HepG2 (cell line): ENCODE data around the gene CD274. TPM values are rescaled to one million over a fixed set of nuclear protein-coding genes. Genes with fewer than 3 reads are reported as not detected.

Experiments used
- ATAC-seq: fragments of 200-7000 bp; cut with Tn5 transposase; 3 replicates; pipeline ENCODE4 v1.9.1; 2020; ENCODE audit warnings: mild to moderate bottlenecking, moderate library complexity
- BruUV-seq: library from RNA; stranded (reverse); fragments of 400-500 nt; replicated peaks from 2 replicates; lab custom pipeline; 2021; lab: Mats Ljungman, UMichigan
- CTCF ChIA-PET: fragments of 300-600 bp; formaldehyde crosslinking; extraction: SDS; loops from one replicate; lab custom pipeline; 2021; ENCODE audit warnings: low total read pairs, inconsistent platforms, low intra/inter-chr PET ratio; lab: Yijun Ruan, JAX
- POLR2A ChIA-PET: fragments of 350-600 bp; sonication (Branson Sonifier 250); formaldehyde crosslinking; loops from one replicate; lab custom pipeline; 2020; ENCODE audit warnings: antibody characterized with exemption, inconsistent platforms; lab: Yijun Ruan, JAX
- DNase-seq: peaks from one replicate; pipeline ENCODE4 v3.0.0-alpha.2; 2015; ENCODE audit warnings: low spot score
- FAIRE-seq: peaks from 3 replicates; lab custom pipeline; 2011; peaks lifted over from hg19 to GRCh38; lab: Jason Lieb, UNC
- H2AFZ ChIP-seq: one replicate; pipeline ENCODE4 v1.6.1; 2011; ENCODE audit warnings: low read length, inconsistent platforms
- H3K27ac ChIP-seq: fragments of 300-600 bp; 3 replicates; pipeline ENCODE4 v1.8.0; 2011; ENCODE audit warnings: mixed run types, mild to moderate bottlenecking, mixed read lengths, low read length, inconsistent platforms; ENCODE audit not compliant: insufficient read depth; ENCODE audit errors: extremely low read length
- H3K27me3 ChIP-seq, 2 experiments: fragments of 200-600 bp in 1 of 2; 2 replicates in 1 of 2; 3 replicates in 1 of 2; pipeline versions ENCODE4 v1.6.0 to v1.8.0; 2011; ENCODE audit warnings: low read length in 2 of 2, mild to moderate bottlenecking in 2 of 2, moderate library complexity in 2 of 2, inconsistent platforms in 1 of 2; ENCODE audit not compliant: insufficient read depth in 2 of 2, control insufficient read depth in 1 of 2
- H3K36me3 ChIP-seq, 2 experiments: fragments of 200-600 bp in 1 of 2; replicated peaks in 1 of 2; 2 replicates in 1 of 2; 3 replicates in 1 of 2; pipeline versions ENCODE4 v1.5.1 to v1.8.0; 2011; ENCODE audit warnings: low read length in 2 of 2, inconsistent platforms in 1 of 2; ENCODE audit not compliant: insufficient read depth in 2 of 2, control insufficient read depth in 1 of 2
- H3K4me1 ChIP-seq: 2 replicates; pipeline ENCODE4 v1.5.1; 2012; ENCODE audit warnings: low read length, inconsistent platforms; ENCODE audit not compliant: insufficient read depth
- H3K4me2 ChIP-seq: 2 replicates; pipeline ENCODE4 v1.6.0; 2011; ENCODE audit warnings: low read depth, low read length, inconsistent platforms
- H3K4me3 ChIP-seq, 3 experiments: fragments of 200-600 bp in 1 of 3; sonication (generic), shearing (Covaris generic) in 1 of 3; replicated peaks in 1 of 3; 2 replicates each; pipeline ENCODE4 v1.5.1; 2011 to 2016; ENCODE audit warnings: low read length in 3 of 3, inconsistent platforms in 2 of 3, low read depth in 2 of 3, mild to moderate bottlenecking in 2 of 3, control low read depth in 1 of 3, mixed read lengths in 1 of 3; ENCODE audit not compliant: insufficient read depth in 1 of 3
- H3K79me2 ChIP-seq: one replicate; pipeline ENCODE4 v1.6.1; 2011; ENCODE audit warnings: low read length, inconsistent platforms; ENCODE audit not compliant: insufficient read depth
- H3K9ac ChIP-seq: 2 replicates; pipeline ENCODE4 v1.6.0; 2011; ENCODE audit warnings: mild to moderate bottlenecking, low read depth, low read length, inconsistent platforms; ENCODE audit not compliant: insufficient read depth
- H3K9me3 ChIP-seq: 2 replicates; pipeline ENCODE4 v1.5.1; 2012; ENCODE audit warnings: mild to moderate bottlenecking, low read length
- H4K20me1 ChIP-seq: 2 replicates; pipeline ENCODE4 v1.6.0; 2011; ENCODE audit warnings: inconsistent platforms, mild to moderate bottlenecking, low read length, moderate library complexity; ENCODE audit not compliant: insufficient read depth
- FLYWCH1 ChIP-seq: sonication (generic); formaldehyde crosslinking; IDR thresholded peaks from 2 replicates; pipeline ENCODE4 v1.8.1; 2023; ENCODE audit warnings: mild to moderate bottlenecking, missing genetic modification reagents
- HOXA5 ChIP-seq: sonication (generic); formaldehyde crosslinking; IDR thresholded peaks from 2 replicates; pipeline ENCODE4 v1.4.0; 2020; ENCODE audit warnings: missing genetic modification reagents
- IKZF4 ChIP-seq: sonication (generic); formaldehyde crosslinking; IDR thresholded peaks from 2 replicates; pipeline ENCODE4 v1.5.1; 2020; ENCODE audit warnings: borderline replicate concordance, mild to moderate bottlenecking, low read depth, missing genetic modification reagents; ENCODE audit errors: not compliant biosample characterization
- MXD3 ChIP-seq: IDR thresholded peaks from 2 replicates; pipeline ENCODE4 v1.6.1; 2016; ENCODE audit warnings: mild to moderate bottlenecking, missing biosample characterization, missing genetic modification reagents
- NCOA5 ChIP-seq: sonication (generic); formaldehyde crosslinking; IDR thresholded peaks from 2 replicates; pipeline ENCODE4 v1.4.0; 2020; ENCODE audit warnings: missing genetic modification reagents
- SMC3 ChIP-seq: IDR thresholded peaks from 2 replicates; pipeline ENCODE4 v1.6.1; 2011; ENCODE audit warnings: low read length, improper control_type of control experiment
- TFDP1 ChIP-seq: IDR thresholded peaks from 2 replicates; pipeline ENCODE4 v1.6.1; 2016; ENCODE audit warnings: missing compliant biosample characterization, missing genetic modification reagents, borderline replicate concordance
- ZBTB21 ChIP-seq: sonication (generic); formaldehyde crosslinking; IDR thresholded peaks from 2 replicates; pipeline ENCODE4 v1.4.0; 2020; ENCODE audit warnings: missing genetic modification reagents
- ZC3H13 ChIP-seq: sonication (generic); formaldehyde crosslinking; IDR thresholded peaks from 2 replicates; pipeline ENCODE4 v1.8.1; 2023; ENCODE audit warnings: mild to moderate bottlenecking, missing genetic modification reagents, moderate library complexity
- ZEB1 ChIP-seq: IDR thresholded peaks from 2 replicates; pipeline ENCODE4 v1.6.1; 2012; ENCODE audit warnings: mild to moderate bottlenecking, low read depth, inconsistent platforms; ENCODE audit not compliant: insufficient replicate concordance
- ZFP90 ChIP-seq: sonication (generic); formaldehyde crosslinking; IDR thresholded peaks from 2 replicates; pipeline ENCODE4 v1.8.0; 2022; ENCODE audit warnings: missing genetic modification reagents, mild to moderate bottlenecking, inconsistent platforms, borderline replicate concordance
- ZNF121 ChIP-seq: sonication (generic); formaldehyde crosslinking; IDR thresholded peaks from 2 replicates; pipeline ENCODE4 v1.5.0; 2020; ENCODE audit warnings: mild to moderate bottlenecking, missing genetic modification reagents
- ZNF558 ChIP-seq: sonication (generic); formaldehyde crosslinking; IDR thresholded peaks from 2 replicates; pipeline ENCODE4 v1.9.0; 2022; ENCODE audit warnings: mild to moderate bottlenecking, missing genetic modification reagents, borderline replicate concordance
- ZNF576 ChIP-seq: sonication (generic); formaldehyde crosslinking; IDR thresholded peaks from 2 replicates; pipeline ENCODE4 v1.4.0; 2020; ENCODE audit warnings: mild to moderate bottlenecking, missing genetic modification reagents
- ZNF674 ChIP-seq: sonication (generic); formaldehyde crosslinking; IDR thresholded peaks from 2 replicates; pipeline ENCODE4 v1.5.0; 2020; ENCODE audit warnings: low read depth, mild to moderate bottlenecking, missing genetic modification reagents
- ZNF777 ChIP-seq: sonication (generic); formaldehyde crosslinking; IDR thresholded peaks from 2 replicates; pipeline ENCODE4 v1.4.0; 2020; ENCODE audit warnings: missing genetic modification reagents
- WGBS: methylation state at CpG from one replicate; pipeline ENCODE4 v1.1.6; 2017; ENCODE audit warnings: low lambda C conversion rate; 5-methylcytosine and 5-hydroxymethylcytosine counted together
- in situ Hi-C: cut with HindIII; loops from 2 replicates; pipeline ENCODE4 v1.10.0; 2017; ENCODE audit warnings: low pct_unique_long_range_greater_than_20kb; ENCODE audit not compliant: extremely low pct_ligation_motif_present
- intact Hi-C: fragments of 100-400 bp; cut with micrococcal nuclease; formaldehyde crosslinking; loops from one replicate; pipeline ENCODE4 v1.10.0; 2022; ENCODE audit not compliant: unreplicated experiment
- polyA plus RNA-seq, 8 experiments: library from polyadenylated mRNA; depleted of rRNA in 3 of 8; stranded (reverse) in 7 of 8; unstranded in 1 of 8; fragments of >200 nt; fragmentation: Illumina TruSeq in 4 of 8; extraction: Trizol in 4 of 8; gene quantifications; 2 replicates each; pipeline versions ENCODE4 v1.2.1 to v1.2.3, GENCODE V29; 2011 to 2016; ENCODE audit warnings: low read depth in 4 of 8, missing spikeins in 1 of 8, mixed read lengths in 1 of 8; ENCODE audit not compliant: insufficient read depth in 1 of 8
- total RNA-seq, 5 experiments: library from RNA; depleted of rRNA; stranded (reverse); fragments of >200 nt; fragmentation: Illumina TruSeq; extraction: Trizol; gene quantifications; 2 replicates each; pipeline ENCODE4 v1.2.3, GENCODE V29; 2016; ENCODE audit warnings: low read depth in 1 of 5
- TF ChIP-seq, protein P1 (sequence below): sonication (generic); formaldehyde crosslinking; IDR thresholded peaks from 2 replicates; pipeline ENCODE4 v1.4.0; 2020; ENCODE audit warnings: missing genetic modification reagents, mild to moderate bottlenecking, borderline replicate concordance
- TF ChIP-seq, protein P2 (sequence below): sonication (generic); formaldehyde crosslinking; IDR thresholded peaks from 2 replicates; pipeline ENCODE4 v1.8.0; 2023; ENCODE audit warnings: mild to moderate bottlenecking, missing genetic modification reagents

Gene CD274
- total and polyA plus RNA-seq, 2 of the 13 experiments (the other 11 are each of a cell fraction or from before 2014, with no cell fraction given), result 0.17 to 0.49 TPM

DNA sequence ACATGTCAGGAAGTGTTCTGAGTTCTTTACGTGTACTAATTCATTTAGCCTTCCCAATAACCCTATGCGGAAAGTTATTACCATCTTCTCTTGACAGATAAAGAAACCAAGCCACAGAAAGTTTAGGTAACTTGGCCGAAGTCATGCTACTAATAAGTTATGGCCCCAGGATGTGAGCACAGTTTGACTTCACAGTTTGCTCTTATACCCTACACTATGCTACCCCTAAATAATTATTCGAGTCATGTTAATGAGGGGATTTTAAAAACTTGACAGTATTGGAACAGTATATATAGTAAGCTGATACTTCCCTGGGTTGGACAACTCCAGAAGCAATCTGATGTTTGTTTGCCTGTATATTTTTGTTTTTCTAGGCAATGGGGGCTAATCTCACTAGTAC, 30.6 kb downstream of the CD274 start (continued):
- TF ChIP-seq, protein P1, sequence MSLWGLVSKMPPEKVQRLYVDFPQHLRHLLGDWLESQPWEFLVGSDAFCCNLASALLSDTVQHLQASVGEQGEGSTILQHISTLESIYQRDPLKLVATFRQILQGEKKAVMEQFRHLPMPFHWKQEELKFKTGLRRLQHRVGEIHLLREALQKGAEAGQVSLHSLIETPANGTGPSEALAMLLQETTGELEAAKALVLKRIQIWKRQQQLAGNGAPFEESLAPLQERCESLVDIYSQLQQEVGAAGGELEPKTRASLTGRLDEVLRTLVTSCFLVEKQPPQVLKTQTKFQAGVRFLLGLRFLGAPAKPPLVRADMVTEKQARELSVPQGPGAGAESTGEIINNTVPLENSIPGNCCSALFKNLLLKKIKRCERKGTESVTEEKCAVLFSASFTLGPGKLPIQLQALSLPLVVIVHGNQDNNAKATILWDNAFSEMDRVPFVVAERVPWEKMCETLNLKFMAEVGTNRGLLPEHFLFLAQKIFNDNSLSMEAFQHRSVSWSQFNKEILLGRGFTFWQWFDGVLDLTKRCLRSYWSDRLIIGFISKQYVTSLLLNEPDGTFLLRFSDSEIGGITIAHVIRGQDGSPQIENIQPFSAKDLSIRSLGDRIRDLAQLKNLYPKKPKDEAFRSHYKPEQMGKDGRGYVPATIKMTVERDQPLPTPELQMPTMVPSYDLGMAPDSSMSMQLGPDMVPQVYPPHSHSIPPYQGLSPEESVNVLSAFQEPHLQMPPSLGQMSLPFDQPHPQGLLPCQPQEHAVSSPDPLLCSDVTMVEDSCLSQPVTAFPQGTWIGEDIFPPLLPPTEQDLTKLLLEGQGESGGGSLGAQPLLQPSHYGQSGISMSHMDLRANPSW (CRISPR knock-in tag), result no peak
- TF ChIP-seq ZFP90 (CRISPR knock-in tag), result no peak
- TF ChIP-seq HOXA5 (CRISPR knock-in tag), result no peak
- no peak for TF ChIP-seq ZNF576 (CRISPR knock-in tag)
- no peak for TF ChIP-seq ZEB1
- TF ChIP-seq SMC3, result no peak
- no peak for TF ChIP-seq ZNF558 (CRISPR knock-in tag)
- TF ChIP-seq FLYWCH1 (CRISPR knock-in tag), result no peak
- no peak for TF ChIP-seq NCOA5

- intact Hi-C loops, result no loop called here
- H3K27ac ChIP-seq, result no peak overlapping the region
- FAIRE-seq, result no peak
- no peaks in the 10 kb centered on the region for H3K36me3 ChIP-seq
- H3K79me2 ChIP-seq, result no peaks in the 10 kb centered on the region
- peaks cover 6% of the 10 kb centered on the region; the same call in 1 of the 2 replicates for H3K4me1 ChIP-seq
- H3K9ac ChIP-seq, result no peak overlapping the region
- no peak for ATAC-seq
- no peak overlapping the region for H3K4me2 ChIP-seq
- H2AFZ ChIP-seq, result no peak overlapping the region
- CTCF ChIA-PET, result no interaction called here
- H3K9me3 ChIP-seq, result no peaks in the 10 kb centered on the region
- no peak for DNase-seq
- in situ Hi-C loops, result no loop called here
- no peaks in the 10 kb centered on the region for H4K20me1 ChIP-seq
- peaks cover 0 to 3% of the 10 kb centered on the region in 2 experiments; a peak in 1 of 5 replicates for H3K27me3 ChIP-seq
- BruUV-seq, result no TSS peak
- 43% methylated on average over 5 of the region's 5 CpGs for WGBS
- POLR2A ChIA-PET, result no interaction called here
- no peak overlapping the region for H3K4me3 ChIP-seq
- TF ChIP-seq ZNF121 (no peak), ZNF674 (CRISPR knock-in tag) (no peak), ZNF777 (CRISPR knock-in tag) (no peak), IKZF4 (CRISPR knock-in tag) (no peak), ZBTB21 (CRISPR knock-in tag) (no peak), MXD3 (CRISPR knock-in tag) (no peak), TFDP1 (CRISPR knock-in tag) (no peak), ZC3H13 (CRISPR knock-in tag) (no peak)
- TF ChIP-seq, protein P2, sequence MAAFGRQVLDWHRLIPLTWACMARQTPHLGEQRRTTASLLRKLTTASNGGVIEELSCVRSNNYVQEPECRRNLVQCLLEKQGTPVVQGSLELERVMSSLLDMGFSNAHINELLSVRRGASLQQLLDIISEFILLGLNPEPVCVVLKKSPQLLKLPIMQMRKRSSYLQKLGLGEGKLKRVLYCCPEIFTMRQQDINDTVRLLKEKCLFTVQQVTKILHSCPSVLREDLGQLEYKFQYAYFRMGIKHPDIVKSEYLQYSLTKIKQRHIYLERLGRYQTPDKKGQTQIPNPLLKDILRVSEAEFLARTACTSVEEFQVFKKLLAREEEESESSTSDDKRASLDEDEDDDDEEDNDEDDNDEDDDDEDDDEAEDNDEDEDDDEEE (CRISPR knock-in tag), result no peak
Observed at GRCh38 chr9:5481322-5482040, 31.1 kb downstream of the CD274 start.
